ENCODE data around the gene TOPAZ1.

TOPAZ1 gene

DNA sequence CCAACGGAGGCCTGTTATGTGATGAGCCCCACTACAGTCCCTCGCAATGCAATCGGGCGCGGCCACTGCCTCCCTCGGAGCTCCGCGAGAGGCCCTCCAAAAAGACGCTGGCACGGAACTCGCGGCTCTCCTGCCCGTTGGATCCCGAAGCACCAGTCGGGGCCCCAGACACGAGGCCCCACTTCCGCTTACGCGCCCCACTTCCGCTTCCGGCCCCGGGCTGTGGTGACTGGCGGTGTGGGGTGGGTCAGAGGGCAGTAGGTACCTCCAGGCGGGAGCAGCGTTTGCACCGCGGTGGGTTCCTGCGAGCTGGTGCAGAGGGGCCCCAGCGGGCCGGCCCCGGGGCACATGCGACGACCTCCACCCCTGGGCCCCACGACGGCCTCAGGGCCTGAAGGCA lies at the start of gene TOPAZ1:
Gene TOPAZ1, plus strand, starts transcription at position 181 of the 400 bp plus-strand sequence. Its CDS starts 168 bp downstream, at position 349.
- no peak for DNase-seq (ENCODE audit: low read depth in 1 of 2, low spot score in 1 of 2)
- in situ Hi-C loops (cut with HindIII; ENCODE audit: low pct_unique_long_range_greater_than_20kb, low sequenced_read_pairs) = no loop called here
- TF ChIP-seq JUND (IDR thresholded peaks at IDR 0.05; ENCODE audit: low read depth) = no peak

DNA sequence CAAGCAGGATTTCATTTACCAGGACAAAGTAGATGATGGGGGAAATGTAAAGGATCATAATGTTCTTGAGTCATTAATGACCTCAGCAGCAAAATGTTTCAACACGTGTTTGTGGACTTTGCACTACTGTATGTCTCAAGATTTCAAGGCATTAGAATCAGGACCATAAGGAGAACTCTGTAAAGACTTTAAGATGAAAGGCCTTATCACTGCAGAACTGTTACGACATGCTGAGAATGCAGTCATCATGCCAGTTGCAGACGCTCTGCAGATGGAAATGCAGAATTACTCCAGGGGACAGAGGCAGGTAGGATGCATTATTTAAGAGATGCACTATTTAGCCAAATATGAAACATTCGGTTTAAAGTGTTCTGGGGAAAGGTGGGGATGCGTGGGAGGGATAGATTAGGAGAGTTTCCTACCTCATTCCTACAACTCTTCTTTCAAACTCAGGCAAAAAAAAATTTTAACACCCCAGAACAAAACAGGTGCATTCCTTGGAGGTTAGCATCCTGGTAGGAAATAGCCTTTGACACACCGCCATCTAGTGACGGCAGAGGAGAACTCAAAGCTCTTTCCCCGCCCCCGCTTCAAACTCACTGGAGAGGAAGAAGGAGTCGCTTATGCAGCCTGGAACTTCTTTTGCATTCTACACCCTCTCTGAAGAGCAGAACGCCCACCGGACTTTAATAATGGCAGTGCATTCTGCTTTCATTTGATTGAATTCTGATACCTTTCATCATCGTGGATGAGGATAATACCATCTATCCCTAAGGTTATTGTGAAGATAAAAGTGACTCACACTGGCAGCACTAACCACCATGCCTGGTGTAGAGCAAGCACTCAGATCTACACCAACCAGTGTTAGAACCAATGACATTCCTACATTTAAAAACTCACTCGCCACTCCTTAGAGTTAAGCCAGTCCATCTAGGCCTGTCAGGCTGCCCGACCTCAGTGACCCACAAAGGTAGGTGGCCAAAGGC lies 43.1 kb upstream of the TOPAZ1 start:
- in situ Hi-C loops (cut with HindIII; ENCODE audit: low pct_unique_long_range_greater_than_20kb, low sequenced_read_pairs) = no loop called here
- no peak for TF ChIP-seq JUND (IDR thresholded peaks at IDR 0.05; ENCODE audit: low read depth)

DNA sequence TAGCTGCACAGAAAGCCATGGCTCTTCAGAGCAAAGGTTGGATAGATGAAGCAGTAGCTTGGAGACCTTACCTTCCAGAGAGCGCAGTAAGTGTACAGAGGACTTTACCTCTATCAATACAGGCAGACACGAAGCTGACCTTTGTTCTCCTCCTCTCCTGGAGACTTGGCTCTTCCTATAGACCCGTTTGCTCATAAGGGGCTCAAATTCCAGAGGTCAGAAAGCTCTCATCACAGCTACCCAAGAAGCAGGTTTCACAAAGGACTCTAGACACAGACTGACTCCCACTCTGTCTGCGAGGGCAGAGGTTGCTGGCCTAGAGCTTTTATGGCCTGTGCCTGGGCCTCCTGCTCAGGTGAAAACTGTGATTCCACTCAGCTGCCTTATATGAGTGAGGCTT lies 35.4 kb upstream of the TOPAZ1 start:
- no peak for TF ChIP-seq JUND (IDR thresholded peaks at IDR 0.05; ENCODE audit: low read depth)
- DNase-seq (ENCODE audit: low read depth in 1 of 2, low spot score in 1 of 2) = no peak
- in situ Hi-C loops (cut with HindIII; ENCODE audit: low pct_unique_long_range_greater_than_20kb, low sequenced_read_pairs) = no loop called here

More for the DNA sequence above, 43.1 kb upstream of the TOPAZ1 start:
- peak; percentile 71 to 87 for DNase-seq (ENCODE audit: low read depth in 1 of 2, low spot score in 1 of 2)

DNA sequence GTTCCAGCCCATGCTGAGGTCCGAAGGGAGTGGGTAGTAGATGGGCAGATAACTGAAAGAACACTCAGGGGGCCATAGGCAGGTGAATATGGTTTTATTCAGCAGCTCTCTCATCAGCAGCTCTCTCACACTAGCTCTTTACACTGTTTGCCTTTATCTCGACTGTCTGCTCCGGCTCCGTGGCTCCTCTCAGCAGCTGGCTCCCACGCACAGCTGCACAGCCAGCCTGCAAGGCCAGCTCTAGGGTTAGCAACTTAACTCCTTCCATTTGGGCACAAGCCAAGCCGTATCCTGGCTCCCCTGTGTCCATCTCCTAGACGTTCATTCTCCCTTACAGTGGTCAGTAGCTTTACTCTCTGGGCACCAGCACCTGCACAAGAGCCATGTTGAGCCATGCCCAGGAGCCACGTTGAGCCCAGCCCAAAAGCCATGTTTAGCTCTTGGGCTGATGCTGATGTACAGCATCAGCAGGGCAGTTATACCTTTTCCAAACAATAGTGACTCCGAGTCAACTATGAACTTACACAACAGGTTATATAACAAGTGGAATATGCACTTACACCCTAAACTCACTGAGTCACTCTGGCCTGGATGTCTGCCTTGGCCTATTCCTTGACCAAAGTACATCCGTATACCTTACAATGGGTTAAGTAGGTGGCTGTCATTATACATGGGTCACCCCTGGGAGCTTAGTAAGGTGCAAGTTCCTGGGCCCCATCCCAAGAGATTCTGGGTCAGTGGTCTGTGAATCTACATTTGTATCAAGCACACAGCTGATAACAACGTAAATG lies 34.6 kb upstream of the TOPAZ1 start:
- no peak for TF ChIP-seq JUND (IDR thresholded peaks at IDR 0.05; ENCODE audit: low read depth)
- in situ Hi-C loops (cut with HindIII; ENCODE audit: low pct_unique_long_range_greater_than_20kb, low sequenced_read_pairs) = no loop called here
- DNase-seq (ENCODE audit: low read depth in 1 of 2, low spot score in 1 of 2) = no peak

DNA sequence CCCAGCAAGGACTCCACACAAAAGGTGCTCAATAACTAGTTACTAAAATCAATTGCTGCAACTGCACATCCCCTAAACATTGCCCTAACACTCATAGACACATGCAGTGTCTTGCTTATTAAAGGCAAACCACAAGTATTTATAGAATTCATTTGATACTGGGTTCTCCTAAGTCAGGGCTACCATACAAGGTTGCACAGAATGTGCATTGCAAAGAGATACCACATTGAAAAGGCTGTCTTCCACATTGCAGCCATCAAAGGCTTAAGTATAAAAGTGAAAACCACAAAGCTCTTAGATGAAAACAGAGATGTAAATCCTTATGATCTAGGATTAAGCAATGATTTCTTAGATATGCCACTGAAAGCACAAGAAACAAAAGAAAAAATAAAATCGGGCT lies 33.6 kb upstream of the TOPAZ1 start:
- no peak for DNase-seq (ENCODE audit: low read depth in 1 of 2, low spot score in 1 of 2)
- in situ Hi-C loops (cut with HindIII; ENCODE audit: low pct_unique_long_range_greater_than_20kb, low sequenced_read_pairs) = no loop called here
- TF ChIP-seq JUND (IDR thresholded peaks at IDR 0.05; ENCODE audit: low read depth) = no peak

DNA sequence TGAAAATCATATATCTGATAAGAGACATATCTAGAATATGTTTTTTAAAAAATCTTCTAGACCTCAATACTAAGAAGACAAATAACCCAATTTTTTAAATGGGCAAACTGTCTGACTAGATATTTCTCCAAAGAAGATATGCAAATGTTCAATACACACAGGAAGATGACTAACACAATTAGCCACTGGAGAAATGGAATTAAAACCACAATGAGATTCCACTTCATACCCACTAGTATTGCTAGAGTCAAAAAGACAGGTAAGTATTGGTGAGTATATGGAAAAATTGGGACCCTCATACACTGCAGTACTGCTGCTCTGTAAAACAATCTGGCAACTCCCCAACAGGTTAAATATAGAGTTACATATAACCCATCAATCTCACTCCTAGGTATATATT lies 33.1 kb upstream of the TOPAZ1 start:
- TF ChIP-seq JUND (IDR thresholded peaks at IDR 0.05; ENCODE audit: low read depth) = no peak
- in situ Hi-C loops (cut with HindIII; ENCODE audit: low pct_unique_long_range_greater_than_20kb, low sequenced_read_pairs) = no loop called here
- DNase-seq (ENCODE audit: low read depth in 1 of 2, low spot score in 1 of 2) = no peak

DNA sequence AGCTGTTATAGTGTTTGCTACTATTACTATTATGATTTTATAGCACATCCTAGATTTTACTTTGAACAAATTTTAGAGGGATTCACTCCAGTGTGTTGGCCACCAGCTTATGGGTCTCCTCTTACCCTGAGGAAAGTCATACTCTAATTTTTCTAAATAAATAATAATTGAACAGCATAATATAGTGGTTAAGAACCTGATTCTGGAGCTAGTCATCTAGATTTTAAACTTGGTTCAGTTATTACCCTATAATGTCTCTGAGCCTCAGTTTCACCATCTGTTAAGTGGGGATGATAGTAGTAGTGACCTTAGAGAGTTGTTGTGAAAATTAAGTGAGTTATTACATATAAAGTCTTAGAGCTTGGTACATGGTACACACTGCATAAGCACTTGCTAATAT lies 30.7 kb upstream of the TOPAZ1 start:
- DNase-seq (ENCODE audit: low read depth in 1 of 2, low spot score in 1 of 2) = no peak
- no peak for TF ChIP-seq JUND (IDR thresholded peaks at IDR 0.05; ENCODE audit: low read depth)
- in situ Hi-C loops (cut with HindIII; ENCODE audit: low pct_unique_long_range_greater_than_20kb, low sequenced_read_pairs) = no loop called here

DNA sequence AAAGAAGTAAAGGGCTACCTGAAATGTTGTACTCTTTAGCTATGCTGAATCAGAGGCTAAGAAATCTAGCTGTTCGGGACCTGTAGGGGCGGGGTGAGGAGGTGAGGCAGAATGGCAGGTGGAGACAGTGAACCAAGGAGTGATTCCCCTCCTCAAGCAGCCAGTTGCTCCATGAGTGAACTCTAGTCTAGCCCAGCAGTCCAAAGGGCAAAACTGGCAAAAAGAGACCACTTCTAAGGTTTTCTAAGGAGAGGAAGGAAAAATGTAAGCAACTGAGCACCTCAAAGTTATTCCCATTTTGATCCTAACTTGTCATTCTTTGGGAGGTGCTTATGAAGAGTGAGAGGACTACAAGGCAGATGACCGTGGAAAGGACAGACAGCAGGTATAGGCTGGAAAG lies 19.3 kb upstream of the TOPAZ1 start:
- in situ Hi-C loops (cut with HindIII; ENCODE audit: low pct_unique_long_range_greater_than_20kb, low sequenced_read_pairs) = no loop called here
- TF ChIP-seq JUND (IDR thresholded peaks at IDR 0.05; ENCODE audit: low read depth) = no peak
- no peak for DNase-seq (ENCODE audit: low read depth in 1 of 2, low spot score in 1 of 2)

DNA sequence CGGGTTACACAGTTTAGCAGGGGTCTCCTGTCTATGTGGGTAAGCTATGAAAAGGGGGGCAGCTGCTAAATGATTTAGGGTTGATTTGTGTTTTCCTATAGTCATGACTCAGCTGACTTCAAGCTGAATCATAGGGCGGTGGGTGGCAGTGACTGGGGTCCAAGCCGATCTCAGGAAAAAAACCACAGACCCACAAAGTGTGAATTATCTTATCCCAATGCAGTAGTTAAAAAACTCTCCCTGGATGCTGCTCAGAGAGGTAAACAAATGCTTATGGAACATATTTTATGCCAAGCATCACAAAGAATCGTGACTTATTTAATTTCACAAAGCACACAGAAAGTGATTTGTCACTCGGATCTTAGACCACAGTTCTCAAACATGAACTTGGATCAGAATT lies 18.4 kb upstream of the TOPAZ1 start:
- no peak for DNase-seq (ENCODE audit: low read depth in 1 of 2, low spot score in 1 of 2)
- in situ Hi-C loops (cut with HindIII; ENCODE audit: low pct_unique_long_range_greater_than_20kb, low sequenced_read_pairs) = no loop called here
- no peak for TF ChIP-seq JUND (IDR thresholded peaks at IDR 0.05; ENCODE audit: low read depth)

DNA sequence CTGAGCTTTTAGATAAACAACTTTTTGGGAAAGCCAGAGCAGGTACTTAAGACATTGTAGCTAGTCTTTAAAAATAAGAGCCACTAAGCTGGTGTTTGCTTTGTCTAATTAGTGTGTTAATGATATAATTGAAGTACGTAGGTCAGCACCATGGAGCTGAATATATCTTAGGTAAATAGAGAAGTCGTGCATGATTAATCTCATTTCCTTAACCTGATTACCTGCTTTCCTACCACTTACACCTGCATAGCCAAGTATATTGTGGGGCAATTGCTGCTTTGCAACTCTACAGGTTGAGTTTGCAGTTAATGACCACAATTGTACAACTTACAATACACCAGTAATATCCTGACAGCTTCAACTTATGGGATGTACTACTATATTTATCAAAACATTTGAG lies 17.6 kb upstream of the TOPAZ1 start:
- TF ChIP-seq JUND (IDR thresholded peaks at IDR 0.05; ENCODE audit: low read depth) = no peak
- in situ Hi-C loops (cut with HindIII; ENCODE audit: low pct_unique_long_range_greater_than_20kb, low sequenced_read_pairs) = no loop called here
- DNase-seq (ENCODE audit: low read depth in 1 of 2, low spot score in 1 of 2) = no peak

DNA sequence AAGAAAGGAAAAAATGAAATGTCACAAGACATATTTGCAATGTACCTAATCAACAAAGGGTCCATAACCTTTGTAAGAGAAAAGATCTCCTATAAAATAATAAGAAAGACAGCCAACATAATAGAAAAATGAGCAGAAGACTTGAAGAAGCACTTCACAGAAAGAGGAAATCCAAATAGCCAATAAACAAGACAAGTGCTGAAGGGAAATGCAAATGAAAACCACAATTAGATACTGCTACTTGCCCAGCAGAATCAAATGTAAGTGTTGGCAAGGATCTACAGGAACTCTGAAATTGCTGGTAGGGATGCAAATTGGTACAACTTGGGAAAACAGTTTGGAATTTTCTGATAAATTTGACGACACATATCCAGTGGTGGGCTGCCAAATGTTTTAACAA lies 15.1 kb upstream of the TOPAZ1 start:
- DNase-seq (ENCODE audit: low read depth in 1 of 2, low spot score in 1 of 2) = no peak
- no peak for TF ChIP-seq JUND (IDR thresholded peaks at IDR 0.05; ENCODE audit: low read depth)
- in situ Hi-C loops (cut with HindIII; ENCODE audit: low pct_unique_long_range_greater_than_20kb, low sequenced_read_pairs) = no loop called here

DNA sequence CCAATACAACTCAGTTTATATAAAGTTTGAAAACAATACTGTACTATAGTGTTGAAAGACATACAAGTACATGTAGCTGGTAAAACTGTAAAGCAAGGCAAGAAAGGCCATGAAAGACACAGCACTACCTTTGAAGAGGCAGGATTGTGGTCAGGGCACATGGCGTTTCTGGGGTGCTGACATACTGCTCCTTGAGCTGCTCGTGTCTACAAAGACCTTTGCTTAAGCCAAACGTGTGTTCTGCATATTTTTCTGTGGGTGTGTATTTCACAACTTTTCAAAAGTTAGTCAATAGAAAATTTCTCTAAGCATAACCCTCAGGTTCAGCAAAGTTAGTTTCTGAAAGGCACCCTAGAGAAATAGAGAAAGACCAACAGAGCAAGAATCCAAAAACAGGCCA lies 14.1 kb upstream of the TOPAZ1 start:
- no peak for TF ChIP-seq JUND (IDR thresholded peaks at IDR 0.05; ENCODE audit: low read depth)
- DNase-seq (ENCODE audit: low read depth in 1 of 2, low spot score in 1 of 2) = no peak
- in situ Hi-C loops (cut with HindIII; ENCODE audit: low pct_unique_long_range_greater_than_20kb, low sequenced_read_pairs) = no loop called here

DNA sequence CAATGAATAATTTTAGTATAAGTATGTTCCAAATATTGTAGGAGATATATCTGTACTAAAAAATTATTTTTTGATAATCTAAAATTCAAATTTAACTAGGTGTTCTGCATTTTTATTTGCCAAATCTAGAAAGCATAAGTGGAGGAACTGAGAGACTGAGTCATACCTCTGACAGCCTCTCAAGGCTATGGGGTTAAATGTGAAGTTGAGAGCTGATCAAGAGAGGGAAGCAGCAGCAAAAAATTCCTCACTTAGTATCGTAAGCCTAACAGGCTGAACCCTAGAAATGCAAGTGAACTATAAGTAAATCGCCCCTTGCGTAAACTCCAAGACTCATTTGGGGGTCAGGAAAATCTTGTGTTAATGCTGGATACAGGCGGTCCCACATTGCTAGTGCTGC lies 12.8 kb upstream of the TOPAZ1 start:
- no peak for DNase-seq (ENCODE audit: low read depth in 1 of 2, low spot score in 1 of 2)
- TF ChIP-seq JUND (IDR thresholded peaks at IDR 0.05; ENCODE audit: low read depth) = no peak
- in situ Hi-C loops (cut with HindIII; ENCODE audit: low pct_unique_long_range_greater_than_20kb, low sequenced_read_pairs) = no loop called here
